HG03108 (cell line): ENCODE results near the gene STAT5B.
A peak's percentile ranks its signal among the peaks of the same experiment; 100 is the strongest.
"Not testable (repeated sequence)": the region's sequence is repeated elsewhere in the genome, so short reads cannot be mapped to it uniquely, and the experiment has no call there.

Experiments used
- ATAC-seq: cut with Tn5 transposase; IDR thresholded peaks from one replicate; pipeline ENCODE4 v1.9.1; 2021; ENCODE audit warnings: moderate library complexity; ENCODE audit not compliant: unreplicated experiment

STAT5B gene

GRCh38 chr17:42271006-42271778 is 5.0 kb downstream of the STAT5B start:
- ATAC-seq, result no peak

GRCh38 chr17:42270596-42270995 is 5.6 kb downstream of the STAT5B start:
- ATAC-seq, result no peak

GRCh38 chr17:42270170-42270535 is 6.0 kb downstream of the STAT5B start:
- no peak for ATAC-seq

GRCh38 chr17:42268236-42268635 is 8.0 kb downstream of the STAT5B start:
- no peak for ATAC-seq

- ATAC-seq, result no peak
Measured at GRCh38 chr17:42266918-42267766, 9.0 kb downstream of the STAT5B start.

- no peak for ATAC-seq
Measured at GRCh38 chr17:42266462-42266861, 9.7 kb downstream of the STAT5B start.

- not testable (repeated sequence) for ATAC-seq
Measured at GRCh38 chr17:42264366-42264765, 11.8 kb downstream of the STAT5B start.

- ATAC-seq, result no peak
Measured at GRCh38 chr17:42260318-42260717, 15.9 kb downstream of the STAT5B start.

- no peak for ATAC-seq
Measured at GRCh38 chr17:42255445-42255844, 20.7 kb downstream of the STAT5B start.

- ATAC-seq, result no peak
Measured at GRCh38 chr17:42253578-42253977, 22.6 kb downstream of the STAT5B start.

- ATAC-seq, result no peak
Measured at GRCh38 chr17:42252597-42253550, 23.3 kb downstream of the STAT5B start.

GRCh38 chr17:42251115-42251514 is 25.1 kb downstream of the STAT5B start:
- no peak for ATAC-seq

- ATAC-seq, result no peak
Measured at GRCh38 chr17:42249681-42250446, 26.3 kb downstream of the STAT5B start.

GRCh38 chr17:42248351-42249179 is 27.6 kb downstream of the STAT5B start:
- peak; percentile 81 for ATAC-seq

- no peak for ATAC-seq
Measured at GRCh38 chr17:42247734-42248133, 28.5 kb downstream of the STAT5B start.

- ATAC-seq, result no peak
Measured at GRCh38 chr17:42246515-42246914, 29.7 kb downstream of the STAT5B start.

GRCh38 chr17:42245183-42245582 is 31.0 kb downstream of the STAT5B start:
- ATAC-seq, result not testable (repeated sequence)

GRCh38 chr17:42244116-42244515 is 32.1 kb downstream of the STAT5B start:
- ATAC-seq, result not testable (repeated sequence)

- ATAC-seq, result no peak
Measured at GRCh38 chr17:42243493-42243982, 32.7 kb downstream of the STAT5B start.
